Vagina (tissue), 2 donors: ENCODE data around the gene PET100.

ENCODE experiments used
- POLR2A ChIP-seq, 2 donors: fragments of 450-650 bp; IDR thresholded peaks; one replicate each; pipeline ENCODE4 v1.6.1; 2017; ENCODE audit warnings: antibody characterized with exemption in 2 of 2, mild to moderate bottlenecking in 2 of 2, moderate library complexity in 2 of 2
- POLR2AphosphoS5 ChIP-seq, 2 donors: sonication (generic); formaldehyde crosslinking; IDR thresholded peaks; one replicate each; pipeline ENCODE4 v1.9.0; 2017; ENCODE audit warnings: antibody characterized with exemption in 2 of 2, mild to moderate bottlenecking in 2 of 2, low read depth in 1 of 2; ENCODE audit not compliant: insufficient read depth in 1 of 2
- TF ChIP-seq, protein P1 (sequence below), 3 experiments: fragments of 450-650 bp in 2 of 3; fragments of 200-600 bp in 1 of 3; sonication (generic) in 1 of 3; IDR thresholded peaks; one replicate each; pipeline ENCODE4 v1.5.1; 2017 to 2019; ENCODE audit warnings: antibody characterized with exemption in 3 of 3, mild to moderate bottlenecking in 2 of 3, moderate library complexity in 2 of 3

GRCh38 chr19:7636691-7637373 is 7.2 kb downstream of the PET100 start, which contains the start of gene STXBP2:
- TF ChIP-seq, protein P1, sequence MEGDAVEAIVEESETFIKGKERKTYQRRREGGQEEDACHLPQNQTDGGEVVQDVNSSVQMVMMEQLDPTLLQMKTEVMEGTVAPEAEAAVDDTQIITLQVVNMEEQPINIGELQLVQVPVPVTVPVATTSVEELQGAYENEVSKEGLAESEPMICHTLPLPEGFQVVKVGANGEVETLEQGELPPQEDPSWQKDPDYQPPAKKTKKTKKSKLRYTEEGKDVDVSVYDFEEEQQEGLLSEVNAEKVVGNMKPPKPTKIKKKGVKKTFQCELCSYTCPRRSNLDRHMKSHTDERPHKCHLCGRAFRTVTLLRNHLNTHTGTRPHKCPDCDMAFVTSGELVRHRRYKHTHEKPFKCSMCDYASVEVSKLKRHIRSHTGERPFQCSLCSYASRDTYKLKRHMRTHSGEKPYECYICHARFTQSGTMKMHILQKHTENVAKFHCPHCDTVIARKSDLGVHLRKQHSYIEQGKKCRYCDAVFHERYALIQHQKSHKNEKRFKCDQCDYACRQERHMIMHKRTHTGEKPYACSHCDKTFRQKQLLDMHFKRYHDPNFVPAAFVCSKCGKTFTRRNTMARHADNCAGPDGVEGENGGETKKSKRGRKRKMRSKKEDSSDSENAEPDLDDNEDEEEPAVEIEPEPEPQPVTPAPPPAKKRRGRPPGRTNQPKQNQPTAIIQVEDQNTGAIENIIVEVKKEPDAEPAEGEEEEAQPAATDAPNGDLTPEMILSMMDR (IDR thresholded peaks at IDR 0.05): peak in 1 of 3 experiments; percentile 27
- TF ChIP-seq POLR2AphosphoS5 (IDR thresholded peaks at IDR 0.05; ENCODE audit: insufficient read depth in 1 of 2, low read depth in 1 of 2) (peak in 1 of 2 donors; percentile 41), POLR2A (IDR thresholded peaks at IDR 0.05) (peak in 1 of 2 donors; percentile 26)
